ENCODE measurements around the gene OR7A10.
A peak's percentile ranks its signal among the peaks of the same experiment; 100 is the strongest.

- TF ChIP-seq CTCF (IDR thresholded peaks at IDR 0.05): peak; percentile 27 to 56 (median 38)
- no peak for TF ChIP-seq POLR2A (IDR thresholded peaks at IDR 0.05)
Measured at GRCh38 chr19:14871619-14872230, 23.0 kb upstream of the OR7A10 start.
